Liver (tissue), 9 donors: ENCODE results near the gene ATXN10. TPM values are rescaled to one million over a fixed set of nuclear protein-coding genes. Genes with fewer than 3 reads are reported as not detected.

Source experiments
- DNase-seq: peaks from one replicate; pipeline ENCODE4 v3.0.0-alpha.2; 2017; ENCODE audit warnings: low spot score
- H3K27ac ChIP-seq, 2 donors: one replicate each; pipeline ENCODE4 v1.7.0; 2013; ENCODE audit warnings: inconsistent platforms in 2 of 2, low read length in 2 of 2, control low read depth in 1 of 2, low read depth in 1 of 2, mild to moderate bottlenecking in 1 of 2
- H3K27me3 ChIP-seq, 4 donors: one replicate each; pipeline versions ENCODE4 v1.6.1 to v1.7.0; 2013; ENCODE audit warnings: low read length in 3 of 4, inconsistent platforms in 1 of 4, mild to moderate bottlenecking in 1 of 4, moderate library complexity in 1 of 4; ENCODE audit not compliant: control insufficient read depth in 4 of 4, insufficient read depth in 4 of 4
- H3K36me3 ChIP-seq, 4 donors: one replicate each; pipeline versions ENCODE4 v1.6.1 to v1.7.0; 2013; ENCODE audit warnings: low read length in 3 of 4, mild to moderate bottlenecking in 3 of 4, low read depth in 1 of 4, moderate library complexity in 1 of 4; ENCODE audit not compliant: control insufficient read depth in 4 of 4, insufficient read depth in 3 of 4
- H3K4me1 ChIP-seq, 4 donors: one replicate each; pipeline versions ENCODE4 v1.6.1 to v1.7.0; 2013; ENCODE audit warnings: low read length in 3 of 4, mild to moderate bottlenecking in 3 of 4, moderate library complexity in 1 of 4; ENCODE audit not compliant: control insufficient read depth in 4 of 4, insufficient read depth in 4 of 4
- H3K4me3 ChIP-seq, 3 donors: one replicate each; pipeline versions ENCODE4 v1.6.1 to v1.7.0; 2013; ENCODE audit warnings: low read length in 3 of 3, control low read depth in 1 of 3, low read depth in 1 of 3, mild to moderate bottlenecking in 1 of 3
- H3K9ac ChIP-seq, 2 donors: one replicate each; pipeline ENCODE4 v1.7.0; 2013; ENCODE audit warnings: low read length in 2 of 2, mild to moderate bottlenecking in 2 of 2, moderate library complexity in 2 of 2, control low read depth in 1 of 2, low read depth in 1 of 2
- H3K9me3 ChIP-seq, 4 donors: one replicate each; pipeline versions ENCODE4 v1.6.1 to v1.7.0; 2013; ENCODE audit warnings: low read length in 3 of 4; ENCODE audit not compliant: control insufficient read depth in 4 of 4
- ATF3 ChIP-seq: IDR thresholded peaks from 2 replicates; pipeline ENCODE4 v1.6.1; 2016; ENCODE audit warnings: antibody characterized with exemption
- CTCF ChIP-seq: fragments of 150-350 bp; IDR thresholded peaks from 2 replicates; pipeline ENCODE4 v1.5.1; 2017; ENCODE audit warnings: improper control_type of control experiment, low read depth, low read length; ENCODE audit not compliant: missing input control
- EGR1 ChIP-seq, 2 donors: IDR thresholded peaks; 2 replicates each; pipeline ENCODE4 v1.6.1; 2016 to 2018; ENCODE audit warnings: antibody characterized with exemption in 2 of 2, low read depth in 2 of 2
- FOXA1 ChIP-seq: IDR thresholded peaks from 2 replicates; pipeline ENCODE4 v1.6.1; 2016; ENCODE audit warnings: antibody characterized with exemption
- FOXA2 ChIP-seq: IDR thresholded peaks from 2 replicates; pipeline ENCODE4 v1.6.1; 2016; ENCODE audit warnings: antibody characterized with exemption
- GABPA ChIP-seq, 2 donors: IDR thresholded peaks in 1 of 2; conservative IDR thresholded peaks in 1 of 2; 2 replicates each; pipeline ENCODE4 v1.6.1; 2016; ENCODE audit warnings: antibody characterized with exemption in 2 of 2, mild to moderate bottlenecking in 1 of 2, moderate library complexity in 1 of 2
- HNF4A ChIP-seq, 2 donors: conservative IDR thresholded peaks; 2 replicates each; pipeline ENCODE4 v1.6.1; 2016; ENCODE audit warnings: antibody characterized with exemption in 2 of 2, mild to moderate bottlenecking in 2 of 2
- HNF4G ChIP-seq: IDR thresholded peaks from 2 replicates; pipeline ENCODE4 v1.6.1; 2016; ENCODE audit warnings: antibody characterized with exemption
- JUND ChIP-seq, 2 donors: IDR thresholded peaks; 2 replicates each; pipeline ENCODE4 v1.6.1; 2016; ENCODE audit warnings: antibody characterized with exemption in 2 of 2
- MAX ChIP-seq: IDR thresholded peaks from 2 replicates; pipeline ENCODE4 v1.6.1; 2016; ENCODE audit warnings: antibody characterized with exemption
- NR2F2 ChIP-seq: IDR thresholded peaks from 2 replicates; pipeline ENCODE4 v1.6.1; 2016; ENCODE audit warnings: antibody characterized with exemption
- RAD21 ChIP-seq, 2 donors: IDR thresholded peaks; 2 replicates each; pipeline ENCODE4 v1.6.1; 2016; ENCODE audit warnings: antibody characterized with exemption in 2 of 2, mild to moderate bottlenecking in 2 of 2
- REST ChIP-seq: IDR thresholded peaks from 2 replicates; pipeline ENCODE4 v1.6.1; 2016; ENCODE audit warnings: antibody characterized with exemption, mild to moderate bottlenecking
- RXRA ChIP-seq, 2 donors: IDR thresholded peaks; 2 replicates each; pipeline ENCODE4 v1.6.1; 2017 to 2018; ENCODE audit warnings: antibody characterized with exemption in 2 of 2, mild to moderate bottlenecking in 1 of 2
- TAF1 ChIP-seq: conservative IDR thresholded peaks from 2 replicates; pipeline ENCODE4 v1.6.1; 2016; ENCODE audit warnings: antibody characterized with exemption, mild to moderate bottlenecking
- YY1 ChIP-seq: IDR thresholded peaks from 2 replicates; pipeline ENCODE4 v1.6.1; 2016; ENCODE audit warnings: antibody characterized with exemption, mild to moderate bottlenecking
- ZBTB33 ChIP-seq: IDR thresholded peaks from 2 replicates; pipeline ENCODE4 v1.6.1; 2016; ENCODE audit warnings: antibody characterized with exemption
- WGBS: extraction: QIAGEN DNeasy Blood & Tissue Kit; methylation state at CpG from one replicate; pipeline ENCODE4 v1.1.7; 2013; 5-methylcytosine and 5-hydroxymethylcytosine counted together
- polyA plus RNA-seq, 2 donors: library from polyadenylated mRNA; stranded (reverse) in 1 of 2; unstranded in 1 of 2; fragments of 200-250 nt in 1 of 2; fragments of >200 nt in 1 of 2; fragmentation: Nextera tagmentation in 1 of 2; extraction: Ambion mirVana in 1 of 2; gene quantifications; one replicate each; pipeline versions ENCODE4 v1.2.1 to v1.2.3, GENCODE V29; 2013 to 2015
- total RNA-seq, 2 donors: library from RNA; depleted of rRNA; stranded (reverse); fragments of >200 nt; gene quantifications; one replicate each; pipeline ENCODE4 v1.2.3, GENCODE V29; 2014
- donor health status: healthy.
- donor health status: healthy.
- donor health status: healthy.
- donor health status: healthy.
- donor health status: healthy.

The ATXN10 gene
- total and polyA plus RNA-seq, 4 donors, result 34.9 to 100 (median 69.7) TPM

GRCh38 chr22:45879552-45879949 is 207.9 kb downstream of the ATXN10 start:
- TF ChIP-seq NR2F2, result no peak
- no peak for TF ChIP-seq RXRA (IDR thresholded peaks at IDR 0.05)
- TF ChIP-seq REST, result no peak
- no peak for TF ChIP-seq CTCF
- no peak for TF ChIP-seq ATF3
- no peak for TF ChIP-seq FOXA2
- TF ChIP-seq RAD21 (IDR thresholded peaks at IDR 0.05), result no peak
- no peak for TF ChIP-seq TAF1
- no peak for TF ChIP-seq JUND (IDR thresholded peaks at IDR 0.05)
- no peak for TF ChIP-seq ZBTB33
- no peak for TF ChIP-seq EGR1 (IDR thresholded peaks at IDR 0.05; ENCODE audit: low read depth in 2 of 2)
- TF ChIP-seq FOXA1, result no peak
- no peak for TF ChIP-seq HNF4G
- no peak for TF ChIP-seq YY1
- TF ChIP-seq HNF4A (conservative IDR thresholded peaks at IDR 0.05), result no peak
- TF ChIP-seq MAX, result no peak
- TF ChIP-seq GABPA (IDR thresholded peaks at IDR 0.05 in 1 of 2, conservative IDR thresholded peaks at IDR 0.05 in 1 of 2), result no peak
- no peaks in the 10 kb centered on the region for H3K4me1 ChIP-seq
- WGBS, result 61% methylated on average over 6 of the region's 6 CpGs
- H3K27ac ChIP-seq, result no peak overlapping the region
- no peak overlapping the region for H3K4me3 ChIP-seq
- DNase-seq, result no peak
- H3K36me3 ChIP-seq, result no peaks in the 10 kb centered on the region
- no peaks in the 10 kb centered on the region for H3K9me3 ChIP-seq
- no peak overlapping the region for H3K9ac ChIP-seq
- H3K27me3 ChIP-seq, result peaks cover 0 to 13% (median 2%) of the 10 kb centered on the region in 4 donors
